Vagina (tissue), 2 donors: ENCODE data around the gene ENPP5.

ENCODE experiments used
- CTCF ChIP-seq, 3 experiments: fragments of 450-650 bp in 2 of 3; fragments of 200-600 bp in 1 of 3; sonication (generic) in 1 of 3; IDR thresholded peaks; one replicate each; pipeline ENCODE4 v1.5.1; 2017 to 2019; ENCODE audit warnings: antibody characterized with exemption in 3 of 3, mild to moderate bottlenecking in 2 of 3, moderate library complexity in 2 of 3
- POLR2A ChIP-seq, 2 donors: fragments of 450-650 bp; IDR thresholded peaks; one replicate each; pipeline ENCODE4 v1.6.1; 2017; ENCODE audit warnings: antibody characterized with exemption in 2 of 2, mild to moderate bottlenecking in 2 of 2, moderate library complexity in 2 of 2
- POLR2AphosphoS5 ChIP-seq, 2 donors: sonication (generic); formaldehyde crosslinking; IDR thresholded peaks; one replicate each; pipeline ENCODE4 v1.9.0; 2017; ENCODE audit warnings: antibody characterized with exemption in 2 of 2, mild to moderate bottlenecking in 2 of 2, low read depth in 1 of 2; ENCODE audit not compliant: insufficient read depth in 1 of 2

DNA sequence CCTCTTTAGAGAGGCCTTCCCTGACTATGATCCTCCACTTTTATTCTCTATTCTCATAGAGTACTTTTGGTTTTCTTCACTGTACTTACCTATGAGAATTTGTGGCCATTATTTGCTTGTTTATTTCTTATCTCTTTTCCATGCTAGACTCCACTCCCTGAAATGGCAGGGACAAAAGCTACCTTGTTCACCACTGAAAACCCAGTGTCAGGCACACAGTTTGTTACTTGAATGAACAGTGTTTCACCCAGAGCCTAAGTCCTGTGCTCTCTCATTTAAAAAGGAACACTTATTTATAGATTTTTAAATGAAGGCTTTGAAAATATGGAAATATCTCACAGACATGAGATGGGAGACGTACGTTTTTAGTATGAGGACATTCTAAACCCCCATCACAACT lies 47.7 kb upstream of the ENPP5 start:
- TF ChIP-seq CTCF (IDR thresholded peaks at IDR 0.05) (no peak), POLR2A (IDR thresholded peaks at IDR 0.05) (no peak), POLR2AphosphoS5 (IDR thresholded peaks at IDR 0.05; ENCODE audit: insufficient read depth in 1 of 2, low read depth in 1 of 2) (no peak)
